BLaER1 treated with 17β-estradiol and CSF1 and Interleukin-3, amounts not matched to agents 10 nM and 100 nM (cell line): ENCODE results near the gene NECTIN1.
A peak's percentile ranks its signal among the peaks of the same experiment; 100 is the strongest.

Experiments
- H3K27ac ChIP-seq, 11 experiments: shearing (Covaris generic); formaldehyde crosslinking; 2 replicates each; pipeline ENCODE4 v1.8.1; 2022
- H3K27me3 ChIP-seq, 11 experiments: shearing (Covaris generic); formaldehyde crosslinking; 2 replicates each; pipeline ENCODE4 v1.8.1; 2022
- H3K36me3 ChIP-seq, 11 experiments: shearing (Covaris generic); formaldehyde crosslinking; 2 replicates each; pipeline ENCODE4 v1.8.1; 2022
- H3K4me1 ChIP-seq, 10 experiments: shearing (Covaris generic); formaldehyde crosslinking; 2 replicates each; pipeline ENCODE4 v1.8.1; 2022
- H3K4me2 ChIP-seq, 11 experiments: shearing (Covaris generic); formaldehyde crosslinking; 2 replicates each; pipeline ENCODE4 v1.8.1; 2022
- H3K4me3 ChIP-seq, 10 experiments: shearing (Covaris generic); formaldehyde crosslinking; 2 replicates each; pipeline ENCODE4 v1.8.1; 2022
- H3K9ac ChIP-seq, 11 experiments: shearing (Covaris generic); formaldehyde crosslinking; 2 replicates each; pipeline ENCODE4 v1.8.1; 2022
- H3K9me3 ChIP-seq, 11 experiments: shearing (Covaris generic); formaldehyde crosslinking; replicated peaks in 1 of 11; 2 replicates each; pipeline ENCODE4 v1.8.1; 2022
- H4K20me1 ChIP-seq, 11 experiments: shearing (Covaris generic); formaldehyde crosslinking; 2 replicates each; pipeline ENCODE4 v1.8.1; 2022
- Cebpa-rat ChIP-seq, 11 experiments: shearing (Covaris generic); IDR thresholded peaks; 2 replicates each; pipeline ENCODE4 v1.8.1; 2022

The NECTIN1 gene

GRCh38 chr11:119678351-119678750 lies 50.6 kb downstream of the NECTIN1 start:
- H3K4me1 ChIP-seq, result peaks cover 60 to 82% (median 70%) of the 10 kb centered on the region in 10 experiments
- H3K4me2 ChIP-seq, result no peak overlapping the region
- H3K36me3 ChIP-seq, result peaks cover 6 to 34% (median 18%) of the 10 kb centered on the region in 11 experiments; a peak in 21 of 22 replicates
- H3K9me3 ChIP-seq, result peaks cover 13 to 20% (median 18%) of the 10 kb centered on the region in 11 experiments
- no peak overlapping the region for H3K27ac ChIP-seq
- no peak overlapping the region for H3K9ac ChIP-seq
- H3K27me3 ChIP-seq, result peaks cover 0 to 5% (median 0%) of the 10 kb centered on the region in 11 experiments; a peak in 1 of 22 replicates
- no peak overlapping the region for H3K4me3 ChIP-seq
- peaks cover 0 to 34% (median 4%) of the 10 kb centered on the region in 11 experiments; a peak in 8 of 22 replicates for H4K20me1 ChIP-seq
- no peak for TF ChIP-seq Cebpa-rat (IDR thresholded peaks at IDR 0.05)

- H3K27ac ChIP-seq, result no peak overlapping the region
- no peak overlapping the region for H3K4me2 ChIP-seq
- no peak overlapping the region for H3K9ac ChIP-seq
- H4K20me1 ChIP-seq, result peaks cover 0 to 38% (median 3%) of the 10 kb centered on the region in 11 experiments; a peak in 7 of 22 replicates
- H3K27me3 ChIP-seq, result peaks cover 0 to 9% (median 0%) of the 10 kb centered on the region in 11 experiments; a peak in 2 of 22 replicates
- peaks cover 6 to 34% (median 18%) of the 10 kb centered on the region in 11 experiments; a peak in 21 of 22 replicates for H3K36me3 ChIP-seq
- peak overlapping the region in 1 of 10 experiments; percentile 31; a peak in 3 of 20 replicates for H3K4me3 ChIP-seq
- peaks cover 13 to 20% (median 18%) of the 10 kb centered on the region in 11 experiments for H3K9me3 ChIP-seq
- TF ChIP-seq Cebpa-rat (IDR thresholded peaks at IDR 0.05), result no peak
- H3K4me1 ChIP-seq, result peaks cover 60 to 82% (median 70%) of the 10 kb centered on the region in 10 experiments
Measured at GRCh38 chr11:119677840-119678239, 51.2 kb downstream of the NECTIN1 start.

GRCh38 chr11:119676461-119677020 lies 52.5 kb downstream of the NECTIN1 start:
- peaks cover 6 to 34% (median 18%) of the 10 kb centered on the region in 11 experiments; a peak in 21 of 22 replicates for H3K36me3 ChIP-seq
- H3K27ac ChIP-seq, result peak overlapping the region in 8 of 11 experiments; percentile 6 to 65 (median 32); a peak in 9 of 22 replicates
- peaks cover 0 to 50% (median 0%) of the 10 kb centered on the region in 11 experiments; a peak in 7 of 22 replicates for H4K20me1 ChIP-seq
- peak overlapping the region in 1 of 10 experiments; percentile 39; a peak in 1 of 20 replicates for H3K4me3 ChIP-seq
- peaks cover 67 to 82% (median 72%) of the 10 kb centered on the region in 10 experiments for H3K4me1 ChIP-seq
- peak overlapping the region in 5 of 11 experiments; percentile 3 to 23 (median 5); a peak in 6 of 22 replicates for H3K9ac ChIP-seq
- peak overlapping the region; percentile 61 to 99 (median 80) for H3K4me2 ChIP-seq
- no peak for TF ChIP-seq Cebpa-rat (IDR thresholded peaks at IDR 0.05)
- H3K27me3 ChIP-seq, result peaks cover 0 to 17% (median 0%) of the 10 kb centered on the region in 11 experiments; a peak in 2 of 22 replicates
- H3K9me3 ChIP-seq, result peaks cover 13 to 20% (median 18%) of the 10 kb centered on the region in 11 experiments

- Histone ChIP-seq H3K9ac (peak overlapping the region in 5 of 11 experiments; percentile 15 to 60 (median 27); a peak in 7 of 22 replicates), H3K36me3 (peaks cover 6 to 34% (median 18%) of the 10 kb centered on the region in 11 experiments; a peak in 21 of 22 replicates), H4K20me1 (peaks cover 0 to 38% (median 0%) of the 10 kb centered on the region in 11 experiments; a peak in 4 of 22 replicates), H3K4me1 (peaks cover 61 to 82% (median 79%) of the 10 kb centered on the region in 10 experiments), H3K9me3 (peaks cover 13 to 20% (median 18%) of the 10 kb centered on the region in 11 experiments), H3K4me3 (peak overlapping the region in 3 of 10 experiments; percentile 9 to 42 (median 23); a peak in 3 of 20 replicates), H3K27ac (peak overlapping the region in 7 of 11 experiments; percentile 2 to 67 (median 50); a peak in 12 of 22 replicates), H3K4me2 (peak overlapping the region; percentile 67 to 99 (median 83)), H3K27me3 (peaks cover 0 to 17% (median 0%) of the 10 kb centered on the region in 11 experiments; a peak in 2 of 22 replicates)
- no peak for TF ChIP-seq Cebpa-rat (IDR thresholded peaks at IDR 0.05)
Measured at GRCh38 chr11:119673759-119674336, 55.2 kb downstream of the NECTIN1 start.

GRCh38 chr11:119673052-119673758 lies 55.8 kb downstream of the NECTIN1 start:
- peaks cover 6 to 29% (median 14%) of the 10 kb centered on the region in 11 experiments; a peak in 21 of 22 replicates for H3K36me3 ChIP-seq
- peaks cover 10 to 16% (median 13%) of the 10 kb centered on the region in 11 experiments for H3K9me3 ChIP-seq
- no peak for TF ChIP-seq Cebpa-rat (IDR thresholded peaks at IDR 0.05)
- peak overlapping the region in 5 of 11 experiments; percentile 15 to 60 (median 27); a peak in 11 of 22 replicates for H3K9ac ChIP-seq
- peak overlapping the region in 2 of 10 experiments; percentile 23 to 42; a peak in 3 of 20 replicates for H3K4me3 ChIP-seq
- H3K4me2 ChIP-seq, result peak overlapping the region; percentile 67 to 99 (median 83)
- peaks cover 0 to 17% (median 0%) of the 10 kb centered on the region in 11 experiments; a peak in 2 of 22 replicates for H3K27me3 ChIP-seq
- peak overlapping the region in 7 of 11 experiments; percentile 2 to 67 (median 50); a peak in 12 of 22 replicates for H3K27ac ChIP-seq
- H3K4me1 ChIP-seq, result peaks cover 68 to 82% (median 80%) of the 10 kb centered on the region in 10 experiments
- peaks cover 0 to 38% (median 0%) of the 10 kb centered on the region in 11 experiments; a peak in 4 of 22 replicates for H4K20me1 ChIP-seq

- peak overlapping the region; percentile 67 to 99 (median 83); a peak in 21 of 22 replicates for H3K4me2 ChIP-seq
- H4K20me1 ChIP-seq, result peaks cover 0 to 39% (median 0%) of the 10 kb centered on the region in 11 experiments; a peak in 5 of 22 replicates
- peaks cover 1 to 23% (median 8%) of the 10 kb centered on the region in 11 experiments; a peak in 21 of 22 replicates for H3K36me3 ChIP-seq
- H3K4me1 ChIP-seq, result peaks cover 69 to 82% (median 80%) of the 10 kb centered on the region in 10 experiments
- peaks cover 4 to 10% (median 7%) of the 10 kb centered on the region in 11 experiments for H3K9me3 ChIP-seq
- H3K9ac ChIP-seq, result peak overlapping the region in 3 of 11 experiments; percentile 16 to 60 (median 39); a peak in 6 of 22 replicates
- TF ChIP-seq Cebpa-rat (IDR thresholded peaks at IDR 0.05), result no peak
- H3K4me3 ChIP-seq, result peak overlapping the region in 1 of 10 experiments; percentile 42; a peak in 1 of 20 replicates
- peak overlapping the region in 5 of 11 experiments; percentile 39 to 67 (median 50); a peak in 6 of 22 replicates for H3K27ac ChIP-seq
- peaks cover 0 to 17% (median 0%) of the 10 kb centered on the region in 11 experiments; a peak in 2 of 22 replicates for H3K27me3 ChIP-seq
Measured at GRCh38 chr11:119672597-119672996, 56.4 kb downstream of the NECTIN1 start.

GRCh38 chr11:119671561-119672015 lies 57.4 kb downstream of the NECTIN1 start:
- no peak overlapping the region for H3K4me3 ChIP-seq
- H3K36me3 ChIP-seq, result peaks cover 0 to 14% (median 0%) of the 10 kb centered on the region in 11 experiments; a peak in 1 of 22 replicates
- peaks cover 0 to 17% (median 0%) of the 10 kb centered on the region in 11 experiments; a peak in 2 of 22 replicates for H3K27me3 ChIP-seq
- H4K20me1 ChIP-seq, result peaks cover 0 to 49% (median 0%) of the 10 kb centered on the region in 11 experiments; a peak in 5 of 22 replicates
- peak overlapping the region; percentile 43 to 99 (median 81) for H3K4me2 ChIP-seq
- no peaks in the 10 kb centered on the region for H3K9me3 ChIP-seq
- peak overlapping the region in 3 of 11 experiments; percentile 23 to 50 (median 46); a peak in 1 of 22 replicates for H3K27ac ChIP-seq
- H3K9ac ChIP-seq, result peak overlapping the region in 6 of 11 experiments; percentile 7 to 50 (median 34); a peak in 8 of 22 replicates
- H3K4me1 ChIP-seq, result peaks cover 62 to 83% (median 73%) of the 10 kb centered on the region in 10 experiments
- TF ChIP-seq Cebpa-rat (IDR thresholded peaks at IDR 0.05), result no peak
